Stomach (tissue), 9 donors: ENCODE measurements around the gene TBCD. TPM values are rescaled to one million over a fixed set of nuclear protein-coding genes. Genes with fewer than 3 reads are reported as not detected.
A peak's percentile ranks its signal among the peaks of the same experiment; 100 is the strongest.

ENCODE experiments used
- DNase-seq, 2 donors: peaks; one replicate each; pipeline versions ENCODE4 v3.0.0 to v3.0.0-alpha.2; 2013 to 2019
- H3K27ac ChIP-seq, 5 donors: fragments of 200-600 bp in 4 of 5; sonication (generic) in 4 of 5; one replicate each; pipeline ENCODE4 v1.5.1; 2013 to 2019; ENCODE audit warnings: mild to moderate bottlenecking in 1 of 5, moderate library complexity in 1 of 5
- H3K27me3 ChIP-seq, 3 donors: fragments of 200-600 bp; sonication (generic); one replicate each; pipeline ENCODE4 v1.5.1; 2017 to 2019; ENCODE audit warnings: mixed run types in 1 of 3
- H3K36me3 ChIP-seq, 4 donors: fragments of 200-600 bp; sonication (generic); 1 replicate in 3 of 4; 2 replicates in 1 of 4; pipeline ENCODE4 v1.5.1; 2016 to 2019
- H3K4me1 ChIP-seq, 4 donors: fragments of 200-600 bp; sonication (generic); one replicate each; pipeline ENCODE4 v1.5.1; 2016 to 2019
- H3K4me3 ChIP-seq, 4 donors: fragments of 200-600 bp; sonication (generic) in 3 of 4; one replicate each; pipeline ENCODE4 v1.5.1; 2016 to 2019; ENCODE audit warnings: mild to moderate bottlenecking in 1 of 4
- H3K9me3 ChIP-seq, 4 donors: fragments of 200-600 bp; sonication (generic); one replicate each; pipeline ENCODE4 v1.5.1; 2016 to 2019
- EP300 ChIP-seq: sonication (generic); formaldehyde crosslinking; IDR thresholded peaks from one replicate; pipeline ENCODE4 v1.6.1; 2017; ENCODE audit warnings: antibody characterized with exemption
- POLR2A ChIP-seq, 4 donors: fragments of 450-650 bp; IDR thresholded peaks; one replicate each; pipeline ENCODE4 v1.6.1; 2016; ENCODE audit warnings: antibody characterized with exemption in 4 of 4, control low read depth in 2 of 4, mild to moderate bottlenecking in 1 of 4, moderate library complexity in 1 of 4
- POLR2AphosphoS5 ChIP-seq, 3 donors: sonication (generic); formaldehyde crosslinking; IDR thresholded peaks; one replicate each; pipeline ENCODE4 v1.6.1; 2016; ENCODE audit warnings: antibody characterized with exemption in 3 of 3
- WGBS, 5 donors: extraction: QIAGEN DNeasy Blood & Tissue Kit in 3 of 5; methylation state at CpG; one replicate each; pipeline versions ENCODE4 v1.1.5 to v1.1.7; 2013 to 2018; 5-methylcytosine and 5-hydroxymethylcytosine counted together
- intact Hi-C: fragments of 100-400 bp; cut with DNase I; formaldehyde crosslinking; loops from one replicate; pipeline ENCODE4 v1.15.1; 2023; ENCODE audit warnings: low total_unique reads
- polyA plus RNA-seq, 3 donors: library from polyadenylated mRNA; stranded (reverse); fragments of 200-250 nt; gene quantifications; one replicate each; pipeline ENCODE4 v1.2.3, GENCODE V29; 2013
- total RNA-seq, 5 donors: library from RNA; depleted of rRNA; stranded (reverse); fragments of >200 nt; gene quantifications; one replicate each; pipeline versions ENCODE4 v1.1.0 to v1.2.3, GENCODE V29; 2014 to 2016
- TF ChIP-seq, protein P1 (sequence below), 7 experiments: fragments of 450-650 bp in 4 of 7; fragments of 200-600 bp in 3 of 7; sonication (generic) in 3 of 7; IDR thresholded peaks; one replicate each; pipeline ENCODE4 v1.5.1; 2016 to 2019; ENCODE audit warnings: antibody characterized with exemption in 7 of 7, control low read depth in 2 of 7, mild to moderate bottlenecking in 1 of 7
- donor health status: healthy with polysubstance abuse.
- donor health status: Bipolar disorder and iron deficiency.
- donor health status: healthy.

The TBCD gene
- total and polyA plus RNA-seq, 8 donors = 51.2 to 155 (median 101) TPM

DNA sequence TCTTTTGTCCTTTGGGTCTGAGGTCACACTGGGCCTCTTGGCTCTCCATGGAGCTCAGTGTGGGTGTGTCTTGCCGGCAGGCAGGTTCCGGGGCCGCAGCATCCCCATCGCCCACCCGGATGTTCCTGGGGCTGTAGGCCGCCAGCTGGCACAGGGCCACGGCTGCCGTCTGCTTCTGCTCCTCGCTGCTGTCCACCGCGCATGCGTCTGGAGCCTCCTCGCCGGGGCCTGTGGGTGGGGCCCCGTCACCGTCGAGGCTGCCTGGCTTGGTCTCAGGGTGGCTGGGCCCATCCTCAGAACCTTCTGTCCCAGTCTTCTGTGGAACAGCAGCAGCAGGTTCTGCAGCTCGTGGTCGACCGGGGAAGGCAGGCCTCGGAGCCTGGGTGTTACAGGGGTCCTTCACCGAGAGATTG, 78.4 kb downstream of the TBCD start:
- peak overlapping the region in 1 of 4 donors; percentile 9 for H3K4me3 ChIP-seq
- peak overlapping the region in 2 of 5 donors; percentile 24 to 39 for H3K27ac ChIP-seq

DNA sequence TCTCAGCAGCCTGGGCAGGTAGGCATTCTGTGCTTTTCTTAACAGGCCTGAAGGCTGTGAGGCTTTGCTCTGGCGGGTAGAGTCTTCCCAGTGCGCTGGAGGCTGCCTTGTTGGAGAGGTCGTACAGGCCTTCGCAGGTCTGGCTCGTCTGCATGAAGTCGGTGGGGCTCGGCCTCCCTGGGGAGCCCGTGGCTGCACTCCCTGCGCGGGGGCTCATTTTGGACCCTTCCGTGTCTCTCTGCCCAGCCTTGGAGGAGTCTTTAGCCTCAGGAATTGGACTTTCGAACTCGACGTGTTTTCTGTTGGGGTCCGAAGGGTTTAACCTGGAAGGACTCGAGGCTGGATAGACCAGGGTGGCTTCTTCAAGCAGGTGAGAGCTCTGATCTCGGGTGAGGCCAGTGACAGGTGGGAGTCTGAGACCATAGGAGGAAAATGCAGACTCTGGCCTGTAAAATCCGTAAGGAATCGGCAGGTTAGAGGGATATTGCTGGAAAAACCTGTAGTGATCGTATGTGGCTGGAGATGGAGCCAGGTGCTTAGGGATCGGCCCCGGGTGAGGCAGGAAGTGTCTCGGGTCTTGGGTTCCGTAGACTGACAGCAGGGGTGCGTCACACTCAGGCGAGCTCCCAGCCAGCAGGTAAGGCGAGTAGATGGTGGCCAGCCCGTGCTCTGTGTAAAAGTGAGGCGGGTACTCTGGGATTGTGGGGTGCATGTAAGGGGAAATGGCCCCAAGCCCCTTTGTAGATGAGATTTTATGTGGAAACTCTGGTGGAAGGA, 79.4 kb downstream of the TBCD start:
- H3K9me3 ChIP-seq = no peaks in the 10 kb centered on the region
- no peak overlapping the region for H3K27ac ChIP-seq
- 90 to 97% (median 95%) methylated on average over 29 of the region's 29 CpGs for WGBS, 5 donors
- intact Hi-C loops = no loop called here
- DNase-seq = no peak
- peaks cover 12 to 49% (median 44%) of the 10 kb centered on the region in 4 donors for H3K36me3 ChIP-seq
- no peaks in the 10 kb centered on the region for H3K27me3 ChIP-seq
- no peak for TF ChIP-seq POLR2AphosphoS5 (IDR thresholded peaks at IDR 0.05)
- TF ChIP-seq, protein P1, sequence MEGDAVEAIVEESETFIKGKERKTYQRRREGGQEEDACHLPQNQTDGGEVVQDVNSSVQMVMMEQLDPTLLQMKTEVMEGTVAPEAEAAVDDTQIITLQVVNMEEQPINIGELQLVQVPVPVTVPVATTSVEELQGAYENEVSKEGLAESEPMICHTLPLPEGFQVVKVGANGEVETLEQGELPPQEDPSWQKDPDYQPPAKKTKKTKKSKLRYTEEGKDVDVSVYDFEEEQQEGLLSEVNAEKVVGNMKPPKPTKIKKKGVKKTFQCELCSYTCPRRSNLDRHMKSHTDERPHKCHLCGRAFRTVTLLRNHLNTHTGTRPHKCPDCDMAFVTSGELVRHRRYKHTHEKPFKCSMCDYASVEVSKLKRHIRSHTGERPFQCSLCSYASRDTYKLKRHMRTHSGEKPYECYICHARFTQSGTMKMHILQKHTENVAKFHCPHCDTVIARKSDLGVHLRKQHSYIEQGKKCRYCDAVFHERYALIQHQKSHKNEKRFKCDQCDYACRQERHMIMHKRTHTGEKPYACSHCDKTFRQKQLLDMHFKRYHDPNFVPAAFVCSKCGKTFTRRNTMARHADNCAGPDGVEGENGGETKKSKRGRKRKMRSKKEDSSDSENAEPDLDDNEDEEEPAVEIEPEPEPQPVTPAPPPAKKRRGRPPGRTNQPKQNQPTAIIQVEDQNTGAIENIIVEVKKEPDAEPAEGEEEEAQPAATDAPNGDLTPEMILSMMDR (IDR thresholded peaks at IDR 0.05) = no peak
- no peak for TF ChIP-seq EP300
- no peak for TF ChIP-seq POLR2A (IDR thresholded peaks at IDR 0.05)
- H3K4me3 ChIP-seq = no peak overlapping the region
- H3K4me1 ChIP-seq = peaks cover 0 to 6% (median 3%) of the 10 kb centered on the region in 4 donors

More for the DNA sequence above, 78.4 kb downstream of the TBCD start:
- intact Hi-C loops = no loop called here
- Histone ChIP-seq H3K36me3 (peaks cover 12 to 46% (median 43%) of the 10 kb centered on the region in 4 donors), H3K9me3 (no peaks in the 10 kb centered on the region), H3K4me1 (peaks cover 0 to 6% (median 3%) of the 10 kb centered on the region in 4 donors), H3K27me3 (no peaks in the 10 kb centered on the region)
- WGBS, 5 donors = 66 to 81% (median 76%) methylated on average over 22 of the region's 22 CpGs
- DNase-seq = peak in 1 of 2 donors; percentile 88
- TF ChIP-seq POLR2A (IDR thresholded peaks at IDR 0.05) (no peak), EP300 (no peak), POLR2AphosphoS5 (IDR thresholded peaks at IDR 0.05) (no peak)
- TF ChIP-seq, protein P1 (IDR thresholded peaks at IDR 0.05) = no peak

DNA sequence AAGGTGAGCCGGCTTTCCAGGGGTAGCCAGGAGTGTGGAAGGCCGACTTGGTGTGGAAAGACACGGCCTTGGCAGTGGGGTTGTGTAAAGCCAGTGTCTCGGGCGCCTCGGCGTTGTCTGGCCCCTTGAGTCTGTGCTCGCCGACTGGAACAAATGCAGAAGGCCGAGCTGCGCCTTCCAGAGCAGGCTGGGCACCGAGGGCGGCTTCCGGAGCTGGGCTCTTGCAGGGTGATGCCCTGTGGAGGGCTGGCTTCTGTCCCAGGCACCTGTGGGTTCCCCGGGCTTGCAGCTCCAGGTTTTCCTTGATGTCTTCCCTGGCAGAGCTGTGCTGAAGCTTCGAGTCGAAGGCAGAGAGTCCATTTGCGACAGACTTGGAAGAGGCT, 79.9 kb downstream of the TBCD start:
- WGBS, 5 donors = 91 to 95% (median 93%) methylated on average over 11 to 18 of the region's 18 CpGs
- DNase-seq = no peak
- no peak overlapping the region for H3K27ac ChIP-seq
- intact Hi-C loops = no loop called here
- H3K4me1 ChIP-seq = peaks cover 0 to 6% (median 3%) of the 10 kb centered on the region in 4 donors
- H3K27me3 ChIP-seq = no peaks in the 10 kb centered on the region
- no peak overlapping the region for H3K4me3 ChIP-seq
- TF ChIP-seq EP300 (no peak), POLR2AphosphoS5 (IDR thresholded peaks at IDR 0.05) (no peak), POLR2A (IDR thresholded peaks at IDR 0.05) (no peak)
- TF ChIP-seq, protein P1 (IDR thresholded peaks at IDR 0.05) = no peak
- peaks cover 12 to 48% (median 44%) of the 10 kb centered on the region in 4 donors for H3K36me3 ChIP-seq
- no peaks in the 10 kb centered on the region for H3K9me3 ChIP-seq

DNA sequence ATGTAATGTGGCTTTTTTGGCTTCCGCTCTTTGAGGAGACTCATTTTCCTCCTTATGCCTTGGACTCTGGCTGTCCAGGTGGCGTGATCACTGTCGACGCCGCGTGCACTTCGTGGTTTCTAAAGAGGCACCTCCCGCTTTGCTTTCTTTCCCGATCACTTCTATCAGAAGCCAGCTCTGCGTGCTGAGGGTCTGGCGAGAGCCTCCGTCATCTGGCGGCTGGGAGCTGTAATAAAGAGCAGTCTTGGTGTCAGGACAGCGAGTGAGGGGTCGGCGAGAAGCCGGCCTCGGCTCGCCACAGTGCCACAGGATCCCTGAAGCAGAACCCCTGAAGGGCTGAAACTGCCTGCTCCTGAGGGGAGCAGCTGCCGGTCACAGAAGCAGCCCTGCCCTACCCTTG, 80.5 kb downstream of the TBCD start:
- no peak for DNase-seq
- 86 to 91% (median 90%) methylated on average over 20 of the region's 20 CpGs for WGBS, 5 donors
- H3K27ac ChIP-seq = no peak overlapping the region
- TF ChIP-seq EP300 (no peak), POLR2A (IDR thresholded peaks at IDR 0.05) (no peak), POLR2AphosphoS5 (IDR thresholded peaks at IDR 0.05) (no peak)
- TF ChIP-seq, protein P1 (IDR thresholded peaks at IDR 0.05) = no peak
- peaks cover 9 to 42% (median 38%) of the 10 kb centered on the region in 4 donors for H3K36me3 ChIP-seq
- peaks cover 0 to 6% (median 3%) of the 10 kb centered on the region in 4 donors for H3K4me1 ChIP-seq
- no peak overlapping the region for H3K4me3 ChIP-seq
- H3K9me3 ChIP-seq = no peaks in the 10 kb centered on the region
- intact Hi-C loops = no loop called here
- no peaks in the 10 kb centered on the region for H3K27me3 ChIP-seq
